Dermis microvascular lymphatic vessel endothelial cell (primary cell): Measurements from ENCODE around the gene CALY. TPM values are rescaled to one million over a fixed set of nuclear protein-coding genes. Genes with fewer than 3 reads are reported as not detected.

Experiments
- total RNA-seq: library from RNA; depleted of rRNA; stranded (reverse); fragments of >200 nt; gene quantifications from 2 replicates; pipeline ENCODE4 v1.2.1, GENCODE V29; 2014

CALY gene
- total RNA-seq, 1 donor from 2014 or later: not detected

Other genes starting within 250 kb of the CALY start
- not detected in 2 replicates for gene ADGRA1, start 249.0 kb downstream of the CALY start, total RNA-seq
- gene KNDC1, start 176.7 kb downstream of the CALY start, total RNA-seq: under 0.01 TPM in 1 of 2 replicates, not detected in the other
- gene UTF1, start 106.7 kb downstream of the CALY start, total RNA-seq: not detected in 2 replicates
- gene VENTX, start 99.0 kb downstream of the CALY start, total RNA-seq: not detected in 2 replicates
- gene ADAM8, start 60.0 kb downstream of the CALY start, total RNA-seq: 0.13 TPM in 2 replicates
- gene TUBGCP2, start 28.0 kb downstream of the CALY start, total RNA-seq: 29.5 and 44.8 TPM in 2 replicates
- 21.5 and 23.7 TPM in 2 replicates for gene ZNF511, start 28.0 kb downstream of the CALY start, total RNA-seq
- not detected in 2 replicates for gene PRAP1, start 10.5 kb upstream of the CALY start, total RNA-seq
- 23.4 and 24.0 TPM in 2 replicates for gene FUOM, start 21.1 kb upstream of the CALY start, total RNA-seq
- gene ECHS1, start 36.5 kb upstream of the CALY start, total RNA-seq: 72.3 and 75.7 TPM in 2 replicates
- gene PAOX, start 42.4 kb upstream of the CALY start, total RNA-seq: 3.1 and 6.6 TPM in 2 replicates
- 37.1 and 43.2 TPM in 2 replicates for gene MTG1, start 57.3 kb upstream of the CALY start, total RNA-seq
- gene SPRN, start 87.7 kb upstream of the CALY start, total RNA-seq: not detected in 2 replicates
- 0.26 and 0.76 TPM in 2 replicates for gene SCART1, start 117.0 kb upstream of the CALY start, total RNA-seq
- gene CYP2E1, start 190.5 kb upstream of the CALY start, total RNA-seq: 0.13 TPM in 1 of 2 replicates, not detected in the other
- under 0.01 TPM in 1 of 2 replicates, not detected in the other for gene SYCE1, start 228.7 kb upstream of the CALY start, total RNA-seq